Stimulated activated CD8-positive, alpha-beta memory T cell treated with anti-CD3 and anti-CD28 coated beads, Interleukin-7, amount 100 ng/mL, for 4 hours (primary cell): ENCODE measurements around the gene NTM.
"Not testable (repeated sequence)": the region's sequence is repeated elsewhere in the genome, so short reads cannot be mapped to it uniquely, and the experiment has no call there.

Source experiments
- DNase-seq, 2 donors: peaks; one replicate each; pipeline ENCODE4 v3.0.0-alpha.2; 2020; ENCODE audit warnings: low read depth in 2 of 2

Gene NTM

DNA sequence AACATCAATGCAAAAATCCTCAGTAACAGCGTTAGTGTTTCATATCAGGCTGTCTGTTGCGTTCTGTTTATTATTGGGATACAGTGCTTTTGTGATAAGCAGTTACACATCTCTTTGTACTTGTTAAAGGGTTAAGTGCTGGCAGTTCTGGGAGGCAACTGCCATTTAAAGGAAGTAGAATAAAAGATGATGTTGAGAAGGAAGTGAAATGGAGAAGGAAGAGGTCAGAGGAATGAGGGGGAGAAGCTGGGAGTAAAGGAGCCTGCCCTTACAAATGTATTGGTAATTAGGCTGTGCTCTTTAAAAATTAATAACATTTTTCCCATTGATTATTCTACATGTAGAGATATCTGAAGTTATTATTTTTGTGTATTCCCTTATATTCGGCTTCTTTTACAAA lies 674.7 kb downstream of the NTM start:
- no peak for DNase-seq

DNA sequence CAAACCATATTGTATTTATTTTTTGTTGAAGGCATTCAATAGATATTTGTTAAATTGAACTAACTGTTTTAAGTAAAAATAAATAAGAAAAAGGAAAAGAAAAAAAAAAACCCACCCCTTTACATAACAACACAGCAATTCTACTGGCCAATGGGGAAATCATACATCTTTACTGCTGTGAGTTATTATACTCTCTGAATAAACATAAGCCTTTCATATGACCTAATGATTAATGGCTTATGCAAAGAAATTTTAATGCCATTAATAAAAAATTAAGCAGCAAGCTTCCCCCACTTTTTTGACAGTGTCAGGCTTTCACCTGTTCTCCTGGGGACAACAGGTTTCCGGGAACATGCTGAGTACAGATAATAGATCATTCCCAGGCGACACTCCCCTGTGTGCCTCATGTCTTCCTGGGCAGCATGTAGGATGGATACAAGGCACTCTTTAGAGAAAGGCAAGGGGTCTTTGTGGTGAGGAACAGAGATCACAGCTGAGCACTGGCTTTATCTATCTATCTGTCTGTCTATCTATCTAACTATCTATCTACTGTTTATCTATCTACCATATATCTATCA lies 676.0 kb downstream of the NTM start:
- DNase-seq = no peak

DNA sequence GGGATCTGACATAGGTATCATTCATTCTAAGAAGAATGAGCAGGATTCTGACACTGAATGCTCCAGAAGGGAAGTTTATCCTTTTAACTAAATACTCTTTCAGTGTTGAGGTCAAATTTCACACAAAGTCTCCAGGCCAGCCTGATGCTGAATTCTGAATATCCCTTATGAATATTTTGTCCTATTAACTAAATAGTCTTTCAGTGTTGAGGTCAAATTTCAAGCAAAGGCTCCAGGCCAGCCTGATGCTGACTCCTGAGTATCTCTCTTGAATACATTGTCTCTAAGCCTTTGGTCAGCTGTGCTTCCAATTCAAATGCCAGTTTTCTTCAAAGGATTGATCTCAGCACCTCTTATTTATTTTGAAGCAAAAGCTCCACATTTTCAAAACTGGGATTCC lies 676.8 kb downstream of the NTM start:
- no peak for DNase-seq

DNA sequence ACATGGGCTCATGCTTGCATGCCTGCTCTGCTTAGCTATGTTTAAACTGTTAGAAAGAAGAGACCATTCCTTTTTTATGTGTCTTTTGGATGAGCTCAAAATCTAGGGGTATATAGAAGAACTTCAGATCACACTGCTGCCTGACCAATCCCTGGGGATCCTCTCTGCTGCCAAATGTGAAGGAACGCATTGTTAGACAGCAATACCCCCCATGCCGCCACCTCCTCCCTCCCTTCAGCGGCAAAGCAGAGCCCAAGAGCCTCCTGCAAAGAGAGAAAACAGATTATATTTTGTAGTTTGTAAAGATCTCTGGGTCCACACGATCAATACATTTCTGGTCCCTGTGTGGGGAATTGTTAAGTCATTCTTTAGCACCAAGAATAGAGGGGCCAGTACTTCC lies 677.6 kb downstream of the NTM start:
- DNase-seq = no peak

DNA sequence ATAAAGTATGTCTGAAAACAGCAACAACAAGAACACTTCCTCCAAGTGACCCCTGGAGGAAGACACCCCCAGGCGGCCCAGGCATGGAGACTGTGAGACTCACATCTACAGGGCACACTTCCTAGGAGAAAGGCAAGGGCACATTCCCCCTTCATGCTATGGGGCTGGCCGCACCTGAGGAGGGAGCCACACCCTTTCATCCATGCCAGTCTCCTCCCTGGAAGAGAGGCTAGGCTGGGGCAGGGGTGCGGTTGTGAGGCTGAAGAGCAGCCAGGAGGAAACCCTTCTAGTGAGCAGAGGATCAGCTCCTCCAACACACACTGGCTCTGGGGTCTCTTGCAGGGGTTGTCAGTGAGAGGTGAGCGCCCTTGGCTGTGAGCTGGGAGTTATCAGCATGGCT lies 678.8 kb downstream of the NTM start:
- DNase-seq = no peak

DNA sequence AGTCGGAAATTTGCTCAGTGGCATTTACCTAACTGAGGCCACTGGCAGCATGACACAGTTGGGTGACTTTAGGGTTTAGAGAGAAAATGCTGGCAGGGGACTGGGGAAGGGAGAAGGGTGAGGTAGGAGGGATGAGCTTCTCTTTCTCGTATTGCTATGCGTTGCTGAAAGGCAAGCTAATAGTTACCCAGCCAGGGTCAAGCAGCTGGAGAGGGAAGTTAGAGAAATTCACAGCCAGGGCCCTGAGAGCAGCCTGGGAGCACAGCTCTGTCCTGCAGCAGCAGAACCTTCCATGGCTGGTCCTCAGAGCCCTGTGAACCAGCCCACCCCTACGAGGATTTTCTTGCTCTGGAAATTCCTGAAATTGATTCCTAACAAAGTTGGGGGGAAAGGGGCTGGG lies 679.6 kb downstream of the NTM start:
- no peak for DNase-seq

DNA sequence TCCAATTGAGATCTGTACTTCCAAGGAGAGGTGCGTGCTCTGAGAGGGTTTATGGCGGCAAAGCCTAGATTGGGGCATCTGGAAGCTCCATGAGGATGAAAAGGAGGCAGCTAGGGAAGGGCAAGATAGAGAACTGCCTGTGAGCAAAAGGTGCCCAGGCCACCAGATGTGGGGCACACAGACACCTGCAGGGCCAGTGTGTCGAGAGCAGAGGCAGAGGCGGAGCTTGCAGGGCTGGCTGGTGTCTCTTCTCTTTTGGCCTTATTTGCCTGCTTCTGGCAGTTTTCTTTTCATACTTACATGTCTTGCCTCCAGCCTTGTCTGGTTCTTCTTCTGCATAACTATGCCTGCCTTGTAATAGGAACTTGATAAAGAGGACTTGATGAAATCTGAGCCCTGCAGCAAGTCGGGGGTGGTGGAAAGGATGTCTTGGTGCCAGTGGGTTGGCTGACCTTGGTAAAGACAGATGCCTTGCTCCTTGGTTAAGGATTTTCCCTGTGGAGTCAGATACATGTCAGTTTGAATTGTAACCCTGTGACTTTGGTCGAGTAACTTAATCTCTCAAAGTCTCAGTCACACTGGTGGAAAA lies 680.3 kb downstream of the NTM start:
- DNase-seq = no peak

DNA sequence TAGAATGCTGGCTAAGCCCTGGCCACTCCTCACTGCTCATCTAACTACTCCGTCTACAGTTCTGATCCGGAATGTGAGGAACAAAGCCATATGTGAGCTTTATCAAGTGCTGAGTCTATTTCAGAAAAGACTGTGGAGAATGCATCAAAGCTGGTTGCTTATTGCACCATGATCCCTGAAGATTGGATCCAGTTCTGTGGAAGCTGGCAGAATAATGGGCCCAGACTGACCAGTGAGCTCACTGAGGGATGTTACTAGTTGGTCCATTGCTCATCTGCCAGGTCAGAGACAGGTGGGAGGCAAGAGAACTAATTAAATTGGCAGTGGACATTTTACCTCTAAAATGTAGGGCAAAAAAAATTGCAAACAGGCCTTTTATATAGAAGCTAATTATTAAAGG lies 681.3 kb downstream of the NTM start:
- no peak for DNase-seq

DNA sequence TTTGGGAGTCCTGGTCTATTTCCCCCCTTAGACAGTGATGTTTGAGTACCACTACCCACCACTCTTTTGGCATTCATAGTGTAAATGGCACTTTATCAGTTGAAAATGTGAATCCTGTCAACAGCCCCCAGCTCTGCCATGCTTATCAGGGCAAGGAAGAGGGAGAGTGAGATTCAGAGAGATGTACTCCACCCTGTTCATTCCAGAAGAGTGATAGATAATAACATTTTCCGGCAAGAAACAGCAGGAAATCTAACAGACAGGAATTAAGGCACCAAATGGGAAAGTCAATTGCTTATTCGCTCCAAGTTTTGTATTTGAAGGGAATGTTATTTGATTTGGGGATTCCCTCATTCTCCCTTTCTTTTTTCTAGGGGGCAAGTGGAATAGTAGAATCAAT lies 681.9 kb downstream of the NTM start:
- DNase-seq = no peak

DNA sequence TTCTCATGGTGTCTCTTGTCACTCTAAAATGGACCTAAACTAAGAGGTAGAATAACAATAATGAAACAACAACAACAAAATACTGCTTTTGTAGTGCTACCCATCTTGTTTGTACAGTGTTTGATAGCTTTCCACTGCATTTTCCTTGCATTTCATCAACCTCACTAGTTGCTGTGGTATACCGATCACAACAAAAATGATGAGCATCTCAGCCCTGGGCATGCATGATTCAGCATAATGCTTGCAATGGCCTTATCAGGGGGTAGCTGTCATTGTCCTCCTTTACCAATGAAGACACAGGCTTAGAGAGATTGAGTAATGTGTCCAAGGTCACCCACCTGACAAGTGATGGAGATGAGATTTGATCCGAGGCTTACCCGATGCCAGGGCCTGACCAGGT lies 682.5 kb downstream of the NTM start:
- no peak for DNase-seq

DNA sequence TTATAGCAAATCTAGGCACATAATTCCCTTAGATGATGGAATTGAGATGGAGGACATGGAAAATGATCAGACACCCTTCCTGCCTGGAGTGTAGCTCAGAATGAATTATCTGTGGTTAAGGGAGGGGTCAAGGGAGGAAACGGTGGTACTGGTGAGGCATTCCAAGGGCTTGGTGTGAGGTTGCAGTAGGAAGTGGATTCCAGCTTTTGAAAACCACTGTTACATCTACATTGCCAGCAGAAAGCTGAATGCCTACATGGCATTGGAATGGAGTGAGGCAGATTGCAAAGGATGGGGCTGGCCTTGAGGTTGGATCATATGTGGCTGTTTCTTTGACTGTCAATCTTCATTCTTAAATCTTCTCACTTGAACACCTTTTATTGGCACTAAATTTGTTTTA lies 684.4 kb downstream of the NTM start:
- DNase-seq = no peak

DNA sequence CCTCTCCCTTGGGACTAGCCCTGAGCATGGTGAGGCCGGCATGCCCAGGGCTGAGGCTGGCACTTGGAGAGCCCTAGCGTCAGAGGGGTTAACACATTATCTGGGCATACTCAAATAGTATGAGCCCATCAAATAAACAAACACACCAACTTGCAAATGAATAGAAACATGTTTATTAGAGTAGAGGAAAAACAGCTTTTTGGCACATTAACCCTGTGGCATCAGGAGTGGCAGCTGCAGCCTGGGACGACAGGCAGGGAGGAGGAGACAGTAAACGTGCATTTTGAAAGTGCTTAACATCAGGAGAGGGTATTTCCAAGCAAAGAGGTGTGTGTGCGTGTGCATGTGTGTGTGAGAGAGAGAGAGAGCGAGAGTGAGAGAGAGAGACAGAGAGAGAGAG lies 684.9 kb downstream of the NTM start:
- DNase-seq = no peak

DNA sequence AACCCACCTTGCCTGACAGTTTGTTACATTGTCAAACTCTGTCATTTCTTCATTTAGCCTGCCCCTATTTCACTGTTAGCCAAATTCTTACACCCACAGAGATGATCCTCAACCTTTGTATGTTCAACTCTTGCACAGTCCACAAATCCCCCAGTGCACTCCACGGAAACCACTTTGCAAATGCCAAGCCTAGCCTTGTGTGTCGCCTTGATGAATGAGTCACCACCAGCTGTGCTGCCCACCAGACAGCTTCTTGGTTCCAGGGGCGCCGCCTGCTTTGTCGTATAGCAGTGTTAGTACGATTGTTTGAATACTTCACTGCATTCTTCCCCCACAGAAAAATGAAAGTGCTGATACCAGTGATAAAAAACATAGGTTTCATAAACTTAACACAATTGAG lies 686.3 kb downstream of the NTM start:
- no peak for DNase-seq

DNA sequence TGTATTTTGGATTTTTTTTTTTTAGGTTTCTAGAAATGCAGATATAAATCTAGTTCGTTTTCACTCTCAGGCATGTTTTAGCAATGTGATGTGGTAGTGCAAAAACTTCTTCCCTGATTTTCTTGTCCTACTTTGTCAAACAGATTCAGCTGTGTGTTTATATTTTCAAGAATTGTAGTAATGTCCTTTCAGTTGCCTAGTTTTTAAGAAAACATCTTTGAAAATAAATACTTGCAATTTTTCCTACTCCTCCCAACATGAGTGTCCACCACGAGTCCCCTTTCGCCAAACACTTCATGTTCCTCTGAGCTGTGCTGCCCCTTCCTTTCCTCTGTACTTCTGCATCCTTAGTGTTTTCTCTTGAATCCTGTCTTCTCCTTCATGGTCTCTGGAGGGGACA lies 686.9 kb downstream of the NTM start:
- no peak for DNase-seq

DNA sequence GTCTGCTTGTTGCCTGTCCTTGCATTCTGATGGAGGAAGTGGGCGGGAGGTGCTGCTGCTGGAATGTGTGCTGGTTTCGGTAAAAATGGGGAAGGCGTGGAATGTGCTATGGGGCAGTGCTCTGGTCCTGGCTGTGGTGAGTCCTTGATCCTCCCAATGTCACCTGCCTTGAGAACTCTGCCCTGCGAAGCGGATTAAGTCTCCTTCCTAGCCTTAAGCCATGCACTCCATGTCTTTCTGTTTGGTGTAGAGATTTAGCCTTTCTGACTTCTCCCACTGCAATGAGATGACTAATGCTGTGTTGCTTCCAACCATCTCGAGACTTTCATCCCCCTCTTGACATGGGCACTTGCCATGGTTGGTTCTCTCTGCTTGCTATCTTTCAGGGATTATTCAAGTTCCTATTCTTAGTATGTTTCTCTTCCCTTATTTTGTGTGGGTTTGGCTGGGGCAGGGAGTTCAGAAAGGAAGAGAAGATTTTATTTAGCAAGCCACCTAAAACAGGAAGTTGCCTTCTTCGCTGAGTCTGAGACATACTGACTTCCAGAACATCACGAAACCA lies 687.9 kb downstream of the NTM start:
- no peak for DNase-seq

DNA sequence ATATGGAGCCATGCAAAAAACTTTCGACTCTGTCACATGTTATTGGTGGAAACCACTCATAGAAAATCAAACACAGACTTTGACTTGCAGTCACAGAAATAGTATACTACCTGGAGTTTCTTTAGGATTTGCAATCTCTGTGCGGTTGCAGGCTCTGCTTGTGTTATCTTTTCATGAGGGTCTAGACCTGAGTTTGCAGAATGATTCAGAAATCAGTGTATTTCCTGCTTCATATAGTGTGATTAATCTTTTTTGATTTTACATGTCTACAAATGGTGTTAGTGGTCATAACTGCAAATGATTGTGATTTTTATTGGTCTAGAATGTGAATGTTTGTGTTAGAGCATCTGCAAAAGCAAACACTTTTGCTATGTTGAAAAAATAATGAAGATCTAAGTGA lies 690.2 kb downstream of the NTM start:
- no peak for DNase-seq

DNA sequence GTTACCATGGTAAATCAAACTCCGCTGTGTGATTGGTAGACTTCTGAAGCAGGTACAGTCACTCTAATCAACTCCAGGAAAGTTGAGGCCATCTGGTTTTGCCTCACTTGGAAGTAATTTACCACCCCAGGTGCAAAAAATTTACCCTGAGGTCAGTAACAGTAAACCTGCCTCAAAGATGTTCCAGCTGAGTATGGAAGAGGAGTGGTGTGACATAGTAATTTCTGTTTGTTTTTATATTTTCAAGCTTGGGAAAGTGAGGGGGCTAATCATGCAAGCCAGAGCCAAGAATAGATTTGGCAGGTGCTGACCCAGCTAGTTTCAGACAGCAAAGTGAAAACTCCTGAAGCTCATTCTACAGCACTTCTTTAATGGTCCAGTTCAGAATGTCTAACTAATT lies 691.6 kb downstream of the NTM start:
- DNase-seq = no peak

DNA sequence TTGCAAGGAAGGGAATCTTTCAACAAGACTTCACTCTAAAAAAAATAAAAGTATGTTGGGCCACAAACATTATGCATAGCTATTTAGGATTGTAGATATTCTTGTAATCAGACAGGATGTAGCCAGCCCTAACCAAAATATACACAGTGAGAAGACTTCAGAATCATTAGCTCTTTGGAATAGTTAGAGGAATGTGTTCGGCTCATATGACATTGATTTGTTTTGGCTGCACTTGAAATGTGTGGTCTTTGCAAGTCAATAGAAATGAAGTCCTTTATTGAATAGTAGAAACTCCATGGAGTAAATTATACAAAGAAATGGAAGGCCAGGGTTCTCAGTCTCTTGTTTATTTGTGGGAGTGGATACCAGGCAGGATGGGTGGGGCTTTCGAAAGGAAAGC lies 692.1 kb downstream of the NTM start:
- DNase-seq = no peak

DNA sequence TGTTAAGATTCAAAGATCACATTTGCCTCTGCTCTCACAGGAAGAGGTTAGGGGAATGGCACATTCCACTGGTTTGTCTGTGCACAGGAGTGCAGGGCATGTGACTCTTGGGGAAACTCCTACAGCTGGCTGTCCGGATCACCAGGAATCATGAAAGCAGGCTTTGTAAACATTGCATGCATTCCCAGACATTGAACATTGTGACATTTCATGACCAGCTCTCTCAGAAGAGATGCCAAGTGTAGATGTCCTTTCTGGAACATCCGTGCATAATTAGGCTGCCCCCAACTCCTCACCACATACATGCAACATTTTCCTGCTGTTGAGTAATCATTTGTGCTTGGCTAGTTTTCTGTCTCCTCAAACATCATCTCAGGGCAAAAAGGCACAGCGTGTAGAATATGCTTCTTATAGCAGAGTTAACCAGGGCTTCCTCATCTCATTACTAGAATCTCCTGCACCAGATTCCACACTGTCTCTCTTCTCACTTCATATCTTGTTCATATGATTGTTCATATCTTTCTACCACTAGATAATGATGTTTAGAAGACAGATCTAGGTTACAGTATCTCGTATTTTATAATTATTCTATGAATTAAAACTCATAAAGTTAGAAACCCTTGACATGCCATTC lies 694.7 kb downstream of the NTM start:
- DNase-seq = no peak

DNA sequence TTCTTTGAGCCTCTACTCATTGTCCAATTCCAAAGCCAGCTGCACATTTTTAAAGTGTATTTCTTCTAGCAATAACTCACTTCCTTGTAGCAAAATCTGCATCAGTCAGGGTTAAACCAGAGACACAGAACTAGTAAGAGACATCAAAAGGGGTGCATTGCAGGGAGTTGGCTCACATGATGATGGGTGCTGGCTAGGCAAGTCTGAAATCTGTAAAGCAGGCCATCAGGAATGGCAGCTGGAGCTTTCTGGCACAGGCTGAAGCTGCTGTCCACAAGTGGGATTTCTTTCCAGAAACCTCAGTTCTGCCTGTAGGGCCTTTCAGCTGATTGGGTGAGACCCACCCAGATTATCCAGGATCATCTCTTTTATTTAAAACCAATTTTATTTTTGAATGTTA lies 698.1 kb downstream of the NTM start:
- DNase-seq = no peak

DNA sequence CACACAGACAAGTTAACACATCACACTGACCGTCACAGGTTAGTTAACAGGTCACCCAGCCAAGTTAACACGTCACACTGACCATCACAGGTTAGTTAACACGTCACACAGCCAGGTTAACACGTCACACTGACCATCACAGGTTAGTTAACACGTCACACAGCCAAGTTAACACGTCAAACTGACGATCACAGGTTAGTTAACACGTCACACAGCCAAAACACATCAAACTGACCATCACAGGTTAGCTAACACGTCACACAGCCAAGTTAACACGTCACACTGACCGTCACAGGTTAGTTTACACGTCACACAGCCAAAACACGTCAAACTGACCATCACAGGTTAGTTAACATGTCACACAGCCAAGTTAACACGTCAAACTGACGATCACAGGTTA lies 699.2 kb downstream of the NTM start:
- not testable (repeated sequence) for DNase-seq

DNA sequence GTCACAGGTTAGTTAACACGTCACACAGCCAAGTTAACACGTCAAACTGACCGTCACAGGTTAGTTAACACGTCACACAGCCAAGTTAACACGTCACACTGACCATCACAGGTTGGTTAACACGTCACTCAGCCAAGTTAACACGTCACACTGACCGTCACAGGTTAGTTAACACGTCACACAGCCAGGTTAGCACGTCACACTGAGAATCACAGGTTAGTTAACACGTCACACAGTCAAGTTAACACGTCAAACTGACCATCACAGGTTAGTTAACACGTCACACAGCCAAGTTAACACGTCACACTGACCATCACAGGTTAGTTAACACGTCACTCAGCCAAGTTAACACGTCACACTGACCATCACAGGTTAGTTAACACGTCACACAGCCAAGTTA lies 700.5 kb downstream of the NTM start:
- DNase-seq = not testable (repeated sequence)

DNA sequence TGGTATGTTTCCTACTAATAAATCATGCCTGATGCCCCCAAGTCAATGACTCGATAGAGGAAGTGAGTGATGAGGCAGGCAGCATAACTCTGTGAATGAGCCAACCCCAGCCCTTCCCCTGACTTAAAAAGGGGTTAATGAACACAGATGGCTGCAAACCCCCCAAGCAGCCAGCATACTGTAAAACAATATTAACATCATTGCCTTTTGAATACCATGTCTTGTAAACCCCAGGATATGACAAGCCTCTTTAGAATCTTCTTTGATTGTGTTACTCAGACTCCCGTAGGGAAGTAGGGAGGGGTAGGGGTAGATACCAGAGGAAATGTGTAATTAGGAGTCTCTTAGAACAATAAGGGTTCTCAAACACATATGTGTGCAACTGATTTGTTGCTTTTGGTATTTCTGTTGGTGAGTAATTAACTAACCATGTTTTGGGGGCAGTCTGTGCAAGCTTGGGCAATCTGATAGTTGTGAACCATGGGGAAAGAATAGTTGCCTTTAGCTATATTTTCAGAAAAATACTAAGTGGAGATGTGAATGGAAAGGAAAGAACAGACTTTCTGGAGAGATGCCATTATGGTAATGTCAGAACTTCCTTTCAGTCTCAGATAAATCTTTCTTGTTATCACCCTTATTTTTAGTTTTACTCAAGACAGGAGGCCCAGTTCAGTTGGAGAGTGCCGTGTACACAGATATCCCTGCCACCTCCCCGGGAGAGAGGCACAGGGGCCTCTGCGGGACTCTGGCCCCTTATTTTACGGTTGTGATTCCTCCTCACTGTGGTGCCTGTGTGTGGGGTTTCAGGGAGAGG lies 701.8 kb downstream of the NTM start:
- DNase-seq = no peak
